AG09319 (cell line): ENCODE data around the gene FGF4.

Experiments
- DNase-seq: peaks from one replicate; pipeline ENCODE4 v3.0.0-alpha.2; 2010; ENCODE audit warnings: low read depth; ENCODE audit errors: extremely low read depth
- TF ChIP-seq, protein P1 (sequence below): IDR thresholded peaks from 2 replicates; pipeline ENCODE4 v1.5.1; 2011; ENCODE audit warnings: low read depth, mild to moderate bottlenecking, inconsistent platforms, low read length, moderate library complexity

The FGF4 gene

DNA sequence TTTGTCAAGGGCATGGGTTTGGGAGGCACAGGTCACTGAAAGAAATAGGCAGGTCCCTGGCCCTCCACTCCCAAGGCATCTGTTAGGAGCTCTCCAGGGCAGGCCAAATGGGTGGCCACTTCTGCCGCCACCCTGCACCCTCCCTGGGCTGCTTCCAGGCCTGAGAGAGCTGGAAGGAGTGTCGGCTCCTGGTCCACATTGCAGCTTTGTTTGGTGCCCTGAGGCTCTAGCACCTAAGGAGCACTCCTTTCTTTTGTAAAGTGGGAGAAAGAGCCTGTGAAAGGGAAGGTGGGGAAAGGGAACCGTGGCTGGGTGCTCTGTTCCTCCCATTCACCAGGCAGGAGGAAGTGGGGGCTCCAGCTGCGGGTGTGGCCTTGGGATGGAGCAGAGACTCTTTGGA, 12.3 kb upstream of the FGF4 start:
- no peak for DNase-seq
- TF ChIP-seq, protein P1, sequence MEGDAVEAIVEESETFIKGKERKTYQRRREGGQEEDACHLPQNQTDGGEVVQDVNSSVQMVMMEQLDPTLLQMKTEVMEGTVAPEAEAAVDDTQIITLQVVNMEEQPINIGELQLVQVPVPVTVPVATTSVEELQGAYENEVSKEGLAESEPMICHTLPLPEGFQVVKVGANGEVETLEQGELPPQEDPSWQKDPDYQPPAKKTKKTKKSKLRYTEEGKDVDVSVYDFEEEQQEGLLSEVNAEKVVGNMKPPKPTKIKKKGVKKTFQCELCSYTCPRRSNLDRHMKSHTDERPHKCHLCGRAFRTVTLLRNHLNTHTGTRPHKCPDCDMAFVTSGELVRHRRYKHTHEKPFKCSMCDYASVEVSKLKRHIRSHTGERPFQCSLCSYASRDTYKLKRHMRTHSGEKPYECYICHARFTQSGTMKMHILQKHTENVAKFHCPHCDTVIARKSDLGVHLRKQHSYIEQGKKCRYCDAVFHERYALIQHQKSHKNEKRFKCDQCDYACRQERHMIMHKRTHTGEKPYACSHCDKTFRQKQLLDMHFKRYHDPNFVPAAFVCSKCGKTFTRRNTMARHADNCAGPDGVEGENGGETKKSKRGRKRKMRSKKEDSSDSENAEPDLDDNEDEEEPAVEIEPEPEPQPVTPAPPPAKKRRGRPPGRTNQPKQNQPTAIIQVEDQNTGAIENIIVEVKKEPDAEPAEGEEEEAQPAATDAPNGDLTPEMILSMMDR = no peak

DNA sequence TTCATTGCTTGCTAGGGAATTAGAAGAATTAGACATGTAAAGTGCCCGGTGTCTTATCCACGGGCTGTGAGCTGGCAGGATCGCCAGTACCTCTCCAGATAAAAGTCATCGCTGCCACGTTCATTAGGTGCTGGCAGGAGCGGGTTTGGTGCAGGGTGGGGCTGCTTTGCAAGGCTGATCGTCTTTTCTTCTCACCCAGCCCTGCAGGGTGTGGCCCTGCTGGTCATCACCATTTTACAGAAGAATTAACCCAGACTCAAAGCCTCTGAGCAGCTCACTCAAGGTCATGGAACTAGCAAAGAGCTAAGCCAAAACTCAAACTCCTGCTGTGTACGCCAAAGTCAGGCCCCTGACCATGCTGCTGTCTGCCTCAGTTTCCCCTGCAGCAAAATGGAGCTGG, 6.1 kb upstream of the FGF4 start:
- TF ChIP-seq, protein P1 = no peak
- no peak for DNase-seq

DNA sequence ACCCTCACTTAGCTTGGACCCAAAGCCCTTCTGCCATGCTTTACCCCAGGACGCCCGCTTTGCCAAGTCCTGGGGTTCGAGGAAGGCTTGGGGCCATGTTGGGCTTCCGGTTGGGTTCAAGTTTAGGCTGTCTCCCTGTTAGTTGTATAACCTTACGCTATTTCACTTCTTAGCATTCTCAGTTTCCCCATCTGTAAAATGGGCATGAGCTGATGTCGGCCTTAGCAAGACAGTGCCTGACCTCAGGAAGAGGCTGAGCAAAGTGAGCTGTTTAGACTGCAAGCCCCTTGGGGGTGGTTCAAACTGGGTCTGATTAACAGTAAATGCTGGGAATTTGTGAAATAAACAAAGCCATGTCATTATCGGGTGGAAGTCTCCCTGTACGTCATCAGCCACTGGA, 3.2 kb upstream of the FGF4 start:
- TF ChIP-seq, protein P1 = no peak
- DNase-seq = no peak

DNA sequence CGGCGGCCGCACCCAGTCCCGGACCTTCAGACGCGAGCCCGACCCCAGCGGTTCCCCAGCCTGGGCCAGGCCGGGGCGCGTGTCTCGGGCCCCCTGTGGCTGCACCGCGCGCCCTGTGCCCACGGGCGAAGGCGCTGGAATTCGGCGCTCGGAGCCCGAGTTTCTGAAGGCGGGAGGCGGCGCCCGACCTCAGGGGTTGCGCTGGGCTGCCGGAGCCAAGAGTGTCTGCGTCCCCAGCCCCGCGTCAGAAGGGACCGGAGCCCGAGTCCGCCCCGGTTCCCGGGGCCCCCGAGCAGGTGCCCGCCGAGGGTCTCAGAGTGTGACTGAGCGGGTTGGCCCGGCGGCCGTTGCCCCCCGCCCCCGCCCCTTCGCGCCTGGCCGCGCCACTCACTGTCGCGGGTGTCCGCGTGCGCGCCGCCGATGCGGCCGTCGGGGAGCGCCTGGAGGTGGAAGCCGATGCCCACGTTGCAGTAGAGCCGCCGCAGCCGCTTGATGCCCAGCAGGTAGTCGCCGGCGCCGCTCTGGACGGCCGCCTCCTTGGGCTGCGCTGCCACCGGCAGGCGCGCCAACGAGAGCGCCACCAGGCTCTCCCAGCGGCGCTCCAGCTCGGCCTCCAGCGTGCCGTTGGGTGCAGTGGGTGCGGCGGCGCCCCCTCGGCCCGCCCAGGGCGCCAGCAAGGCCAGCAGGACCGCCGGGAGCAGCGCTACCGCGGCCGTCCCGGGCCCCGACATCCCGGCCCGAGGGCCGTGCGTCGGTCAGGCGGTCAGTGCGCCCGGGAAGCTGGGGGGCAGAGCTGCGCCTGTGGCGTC, 583 bp downstream of the FGF4 start:
- no peak for DNase-seq
- TF ChIP-seq, protein P1 = no peak

DNA sequence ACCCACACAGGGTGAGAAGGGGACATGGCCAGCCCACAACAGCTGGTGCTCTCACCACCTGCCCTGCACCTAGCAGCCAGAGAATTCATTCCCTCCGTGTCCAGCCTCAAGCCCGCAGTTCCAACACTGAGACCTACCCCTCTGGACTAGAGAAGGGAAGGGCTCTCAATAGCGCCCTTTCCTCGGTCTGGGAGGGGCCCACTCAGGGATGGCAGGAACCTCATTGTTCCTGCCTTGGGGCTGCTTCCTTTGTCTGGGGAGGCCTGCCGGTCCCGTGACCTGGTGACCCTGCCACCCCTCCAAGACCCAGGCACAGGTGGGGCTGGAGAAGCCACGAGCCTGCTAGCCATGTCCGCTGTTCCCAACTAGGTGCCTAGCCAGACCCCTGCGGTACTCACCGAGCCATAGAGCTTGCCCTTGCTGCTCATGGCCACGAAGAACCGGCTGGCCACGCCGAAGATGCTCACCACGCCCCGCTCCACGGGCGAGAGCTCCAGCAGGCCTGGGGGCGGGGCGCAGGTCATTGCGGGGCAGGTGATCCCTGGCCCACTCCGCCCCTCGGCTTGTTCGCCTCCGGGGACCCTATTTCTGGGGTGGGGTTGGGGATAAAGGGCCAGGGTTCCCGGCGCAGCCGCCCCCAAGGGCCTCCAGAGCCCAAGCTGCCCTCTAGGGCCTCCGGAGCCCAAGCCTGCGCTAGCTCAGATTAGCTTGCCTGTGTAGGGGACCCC, 1.4 kb downstream of the FGF4 start:
- no peak for DNase-seq
- TF ChIP-seq, protein P1 = no peak

DNA sequence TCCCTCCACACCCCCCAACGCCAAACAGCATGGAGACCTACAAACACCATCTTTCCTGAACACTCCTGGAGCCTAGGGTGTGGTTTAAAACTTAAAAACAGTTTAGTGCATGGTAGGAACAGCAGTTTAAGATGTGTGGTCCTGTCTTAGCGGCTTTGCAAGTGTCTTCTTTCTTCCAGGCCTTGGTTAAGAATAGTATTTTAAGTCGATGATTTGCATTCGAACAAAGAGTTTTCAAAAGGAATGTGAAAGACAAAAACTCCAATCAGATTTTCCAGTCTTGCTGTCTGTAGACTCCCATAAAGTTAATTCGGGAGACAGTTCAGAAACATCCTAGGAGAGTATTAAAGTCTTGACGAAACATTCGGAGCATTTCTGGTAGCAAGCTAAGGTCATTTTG, 3.7 kb downstream of the FGF4 start:
- TF ChIP-seq, protein P1 = no peak
- DNase-seq = no peak

DNA sequence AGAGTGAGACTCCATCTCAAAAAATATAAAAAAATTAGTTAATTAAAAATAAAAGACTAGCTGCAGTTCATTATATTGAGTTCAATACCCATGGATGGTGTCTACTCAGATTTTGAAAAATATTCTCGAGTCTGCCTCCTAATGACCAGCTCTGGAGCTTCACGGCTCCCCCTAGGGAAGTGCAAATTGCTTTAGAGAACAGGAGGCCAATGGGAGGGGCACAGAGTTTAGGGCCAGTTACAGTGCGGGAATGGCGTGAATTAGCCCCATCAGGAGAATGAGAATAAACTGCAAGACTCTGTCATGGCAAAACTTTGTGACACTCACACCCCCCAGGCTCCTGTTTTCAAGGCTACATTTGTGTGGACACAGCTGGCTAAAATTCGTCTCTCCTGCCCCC, 4.6 kb downstream of the FGF4 start:
- TF ChIP-seq, protein P1 = no peak
- no peak for DNase-seq
